GM12892 (cell line): ENCODE results near the gene CAPZB.

Source experiments
- POLR2A ChIP-seq: IDR thresholded peaks from 2 replicates; pipeline ENCODE4 v1.6.1; 2011; ENCODE audit warnings: low read depth, low read length, control low read depth
- POLR2AphosphoS5 ChIP-seq: IDR thresholded peaks from 2 replicates; pipeline ENCODE4 v1.6.1; 2011; ENCODE audit warnings: low read depth, low read length, control low read depth
- TAF1 ChIP-seq: IDR thresholded peaks from 2 replicates; pipeline ENCODE4 v1.6.1; 2011; ENCODE audit warnings: low read depth, mild to moderate bottlenecking, control low read depth, low read length, borderline replicate concordance

- TF ChIP-seq POLR2A (no peak), POLR2AphosphoS5 (no peak), TAF1 (no peak)
These were observed 78.7 kb downstream of the CAPZB start for GRCh38 chr1:19406680-19407079.
